ENCODE measurements around the gene PILRA.

The PILRA gene

DNA sequence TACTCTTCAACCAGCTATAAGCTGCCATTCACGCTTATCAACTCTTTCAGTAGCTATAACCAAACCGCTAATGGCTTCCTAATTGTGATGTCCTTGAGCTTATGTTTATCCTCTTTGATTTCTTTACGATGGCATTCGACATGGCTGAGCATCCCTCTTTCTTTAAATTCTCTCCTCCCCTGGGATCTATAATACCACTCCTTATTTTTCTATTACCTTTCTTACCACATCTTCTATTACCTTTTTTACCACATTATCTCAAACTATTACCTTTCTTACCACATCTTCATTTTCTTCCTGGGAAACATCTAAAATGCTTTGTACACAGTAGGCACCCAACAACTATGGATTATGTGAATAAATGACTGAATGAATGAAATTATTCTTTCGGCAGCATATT, 42.2 kb downstream of the PILRA start:
- DNase-seq (ENCODE audit: low read depth in 2 of 2) = no peak
- no peak overlapping the region for H3K4me3 ChIP-seq (replicated peaks in 1 of 2; ENCODE audit: low read depth in 2 of 2, low read length in 2 of 2)
- TF ChIP-seq, protein P1, sequence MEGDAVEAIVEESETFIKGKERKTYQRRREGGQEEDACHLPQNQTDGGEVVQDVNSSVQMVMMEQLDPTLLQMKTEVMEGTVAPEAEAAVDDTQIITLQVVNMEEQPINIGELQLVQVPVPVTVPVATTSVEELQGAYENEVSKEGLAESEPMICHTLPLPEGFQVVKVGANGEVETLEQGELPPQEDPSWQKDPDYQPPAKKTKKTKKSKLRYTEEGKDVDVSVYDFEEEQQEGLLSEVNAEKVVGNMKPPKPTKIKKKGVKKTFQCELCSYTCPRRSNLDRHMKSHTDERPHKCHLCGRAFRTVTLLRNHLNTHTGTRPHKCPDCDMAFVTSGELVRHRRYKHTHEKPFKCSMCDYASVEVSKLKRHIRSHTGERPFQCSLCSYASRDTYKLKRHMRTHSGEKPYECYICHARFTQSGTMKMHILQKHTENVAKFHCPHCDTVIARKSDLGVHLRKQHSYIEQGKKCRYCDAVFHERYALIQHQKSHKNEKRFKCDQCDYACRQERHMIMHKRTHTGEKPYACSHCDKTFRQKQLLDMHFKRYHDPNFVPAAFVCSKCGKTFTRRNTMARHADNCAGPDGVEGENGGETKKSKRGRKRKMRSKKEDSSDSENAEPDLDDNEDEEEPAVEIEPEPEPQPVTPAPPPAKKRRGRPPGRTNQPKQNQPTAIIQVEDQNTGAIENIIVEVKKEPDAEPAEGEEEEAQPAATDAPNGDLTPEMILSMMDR (IDR thresholded peaks at IDR 0.05; ENCODE audit: low read depth, low read length) = no peak

- peak; percentile 14 to 26 for DNase-seq (ENCODE audit: low read depth in 2 of 2)
- H3K4me3 ChIP-seq (replicated peaks in 1 of 2; ENCODE audit: low read depth in 2 of 2, low read length in 2 of 2) = no peak overlapping the region
- TF ChIP-seq, protein P1 (IDR thresholded peaks at IDR 0.05; ENCODE audit: low read depth, low read length) = no peak
Measured at GRCh38 chr7:100418930-100419659, 45.8 kb downstream of the PILRA start.

GRCh38 chr7:100419660-100420226, 46.5 kb downstream of the PILRA start:
- no peak for DNase-seq (ENCODE audit: low read depth in 2 of 2)
- TF ChIP-seq, protein P1 (IDR thresholded peaks at IDR 0.05; ENCODE audit: low read depth, low read length) = no peak
- H3K4me3 ChIP-seq (replicated peaks in 1 of 2; ENCODE audit: low read depth in 2 of 2, low read length in 2 of 2) = no peak overlapping the region

- TF ChIP-seq, protein P1 (IDR thresholded peaks at IDR 0.05; ENCODE audit: low read depth, low read length) = no peak
Measured at GRCh38 chr7:100423315-100423714, 50.0 kb downstream of the PILRA start.

DNA sequence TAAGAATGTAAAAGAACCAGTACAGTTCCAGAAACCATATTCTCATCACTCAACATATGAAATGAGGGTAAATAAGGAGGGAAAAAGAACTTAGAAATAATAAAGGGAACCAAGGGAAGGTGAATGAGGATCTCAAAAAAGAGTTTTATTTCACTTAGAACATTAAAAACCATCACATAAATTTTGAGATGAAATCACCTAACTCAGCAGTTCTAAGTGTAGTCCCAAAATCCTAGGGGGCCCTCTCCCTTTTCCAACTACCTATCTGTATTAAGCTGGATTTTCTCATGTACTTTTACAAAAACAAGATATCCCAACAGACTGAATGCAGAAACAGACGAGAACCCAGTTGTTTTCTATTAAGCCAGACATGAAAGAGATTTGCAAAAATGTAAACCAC, 52.1 kb downstream of the PILRA start:
- no peak for DNase-seq (ENCODE audit: low read depth in 2 of 2)
- TF ChIP-seq, protein P1 (IDR thresholded peaks at IDR 0.05; ENCODE audit: low read depth, low read length) = no peak
- H3K4me3 ChIP-seq (replicated peaks in 1 of 2; ENCODE audit: low read depth in 2 of 2, low read length in 2 of 2) = no peak overlapping the region

More at GRCh38 chr7:100423315-100423714, 50.0 kb downstream of the PILRA start:
- no peak overlapping the region for H3K4me3 ChIP-seq (replicated peaks in 1 of 2; ENCODE audit: low read depth in 2 of 2, low read length in 2 of 2)
- no peak for DNase-seq (ENCODE audit: low read depth in 2 of 2)

DNA sequence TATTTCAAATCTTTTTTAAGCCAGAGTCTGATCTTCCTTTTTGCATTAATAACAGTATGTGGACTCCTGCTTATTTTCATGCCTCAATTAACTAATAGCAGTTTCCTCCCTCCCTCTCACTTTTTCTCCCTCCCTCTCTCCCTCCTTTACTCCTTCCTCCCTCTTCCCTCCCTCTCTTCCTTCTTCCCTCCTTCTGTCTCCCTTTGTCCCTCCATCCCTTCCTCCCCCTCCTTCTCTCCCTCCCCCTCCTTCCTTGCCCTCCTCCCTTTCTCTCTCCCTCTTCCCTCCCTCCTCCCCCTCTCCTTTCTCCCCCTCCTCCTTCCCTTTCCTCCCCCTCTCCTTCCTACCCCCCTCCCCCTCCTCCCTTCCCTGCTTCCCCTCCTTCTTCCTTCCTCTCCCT, 53.2 kb downstream of the PILRA start:
- TF ChIP-seq, protein P1 (IDR thresholded peaks at IDR 0.05; ENCODE audit: low read depth, low read length) = no peak
- DNase-seq (ENCODE audit: low read depth in 2 of 2) = no peak

More for the DNA sequence above, 53.2 kb downstream of the PILRA start:
- H3K4me3 ChIP-seq (replicated peaks in 1 of 2; ENCODE audit: low read depth in 2 of 2, low read length in 2 of 2) = no peak overlapping the region
